AG09319 (cell line): Measurements from ENCODE around the gene KRTAP21-3.

Source experiments
- DNase-seq: peaks from one replicate; pipeline ENCODE4 v3.0.0-alpha.2; 2010; ENCODE audit warnings: low read depth; ENCODE audit errors: extremely low read depth
- TF ChIP-seq, protein P1 (sequence below): IDR thresholded peaks from 2 replicates; pipeline ENCODE4 v1.5.1; 2011; ENCODE audit warnings: low read depth, mild to moderate bottlenecking, inconsistent platforms, low read length, moderate library complexity

The KRTAP21-3 gene

DNA sequence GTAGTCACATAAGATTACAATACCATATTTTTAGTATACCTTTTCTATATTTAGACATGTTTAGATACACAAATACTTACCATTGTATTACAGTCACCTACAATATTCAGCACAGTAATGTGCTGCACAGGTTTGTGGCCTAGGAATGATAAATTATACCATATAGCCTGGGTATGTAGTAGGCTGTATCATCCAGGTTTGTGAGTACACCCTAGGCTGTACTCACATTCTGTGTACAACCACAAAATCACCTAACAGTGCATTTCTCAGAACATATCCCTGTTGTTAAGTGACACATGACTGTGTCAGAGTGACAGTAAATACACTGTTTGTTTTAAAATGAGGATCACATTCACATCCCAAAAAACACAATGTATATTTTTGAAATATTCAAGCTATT lies 11.2 kb downstream of the KRTAP21-3 start:
- TF ChIP-seq, protein P1, sequence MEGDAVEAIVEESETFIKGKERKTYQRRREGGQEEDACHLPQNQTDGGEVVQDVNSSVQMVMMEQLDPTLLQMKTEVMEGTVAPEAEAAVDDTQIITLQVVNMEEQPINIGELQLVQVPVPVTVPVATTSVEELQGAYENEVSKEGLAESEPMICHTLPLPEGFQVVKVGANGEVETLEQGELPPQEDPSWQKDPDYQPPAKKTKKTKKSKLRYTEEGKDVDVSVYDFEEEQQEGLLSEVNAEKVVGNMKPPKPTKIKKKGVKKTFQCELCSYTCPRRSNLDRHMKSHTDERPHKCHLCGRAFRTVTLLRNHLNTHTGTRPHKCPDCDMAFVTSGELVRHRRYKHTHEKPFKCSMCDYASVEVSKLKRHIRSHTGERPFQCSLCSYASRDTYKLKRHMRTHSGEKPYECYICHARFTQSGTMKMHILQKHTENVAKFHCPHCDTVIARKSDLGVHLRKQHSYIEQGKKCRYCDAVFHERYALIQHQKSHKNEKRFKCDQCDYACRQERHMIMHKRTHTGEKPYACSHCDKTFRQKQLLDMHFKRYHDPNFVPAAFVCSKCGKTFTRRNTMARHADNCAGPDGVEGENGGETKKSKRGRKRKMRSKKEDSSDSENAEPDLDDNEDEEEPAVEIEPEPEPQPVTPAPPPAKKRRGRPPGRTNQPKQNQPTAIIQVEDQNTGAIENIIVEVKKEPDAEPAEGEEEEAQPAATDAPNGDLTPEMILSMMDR = no peak
- no peak for DNase-seq

DNA sequence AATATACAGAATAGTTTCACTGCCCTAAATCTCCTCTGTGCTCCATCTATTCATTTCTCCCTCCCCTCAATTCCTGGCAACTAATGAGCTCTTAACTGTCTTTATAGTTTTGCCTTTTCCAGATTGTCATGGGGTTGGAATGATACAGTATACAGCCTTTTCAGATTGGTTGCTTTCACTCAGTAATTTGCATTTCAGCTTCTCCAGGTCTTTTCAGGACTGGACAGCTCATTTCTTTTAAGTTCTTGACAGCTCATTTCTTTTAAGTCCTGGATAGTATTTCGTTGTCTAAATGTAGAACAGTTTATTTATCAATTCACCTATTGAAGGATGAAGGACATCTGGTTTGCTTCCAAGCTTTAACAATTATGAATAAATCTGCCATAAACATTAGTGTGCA lies 22.6 kb downstream of the KRTAP21-3 start:
- TF ChIP-seq, protein P1 = no peak
- DNase-seq = no peak

DNA sequence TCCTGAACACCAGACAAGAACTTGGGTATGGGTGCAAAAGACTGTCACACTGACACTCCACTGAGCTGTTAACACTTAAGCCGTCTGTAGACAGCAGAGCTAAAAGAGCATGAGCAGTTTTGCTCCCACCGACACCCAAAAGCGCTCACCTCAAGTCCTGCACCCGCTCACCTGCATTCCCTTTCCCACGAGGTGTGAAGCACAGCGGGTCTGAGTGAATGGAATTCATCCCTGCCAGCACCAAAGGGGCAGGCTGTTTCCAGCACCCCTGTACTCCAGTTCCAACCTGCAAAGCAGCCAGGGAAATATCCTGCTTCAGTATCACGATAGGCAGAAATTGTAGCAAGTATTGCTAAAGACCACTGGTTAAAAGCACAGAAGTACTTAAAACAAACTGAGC lies 28.8 kb downstream of the KRTAP21-3 start:
- DNase-seq = no peak
- TF ChIP-seq, protein P1 = no peak

DNA sequence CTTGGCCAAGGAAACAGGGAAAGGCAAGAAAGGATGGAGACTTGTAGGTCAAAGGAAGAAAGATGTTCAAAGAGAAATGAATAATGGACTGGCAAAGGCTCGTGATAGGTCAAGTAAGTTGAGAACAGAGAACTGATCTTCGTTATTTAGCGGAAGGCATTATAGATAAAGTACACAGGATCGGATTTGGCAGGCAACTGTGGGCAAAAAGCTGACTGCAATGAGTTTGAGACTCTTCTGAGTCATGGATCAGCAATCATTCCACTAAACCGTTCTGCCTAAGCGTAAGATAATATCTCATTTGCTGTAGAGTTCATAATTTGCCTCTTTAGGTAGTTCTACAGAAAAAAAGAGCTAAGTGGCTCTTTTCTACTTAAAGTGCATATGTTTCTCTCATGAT lies 34.1 kb downstream of the KRTAP21-3 start:
- no peak for DNase-seq
- TF ChIP-seq, protein P1 = no peak

DNA sequence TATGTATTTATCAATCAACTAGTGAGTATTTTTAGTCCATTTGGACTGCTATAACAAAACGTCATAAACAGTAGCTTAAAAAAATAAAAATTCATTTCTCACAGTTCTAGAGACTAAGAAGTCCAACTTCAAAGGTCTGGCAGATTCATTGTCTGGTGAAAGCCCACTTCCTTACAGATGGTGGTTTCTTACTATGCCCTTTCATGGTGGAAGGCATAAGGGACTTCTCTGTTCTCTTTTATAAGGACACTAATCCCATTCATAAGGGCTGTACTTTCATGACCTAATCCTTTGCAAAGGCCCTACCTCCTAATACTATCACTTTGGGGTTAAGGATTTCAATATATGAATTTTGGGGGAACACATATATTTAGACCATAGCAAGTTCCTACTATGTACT lies 38.0 kb downstream of the KRTAP21-3 start:
- TF ChIP-seq, protein P1 = no peak
- DNase-seq = no peak

DNA sequence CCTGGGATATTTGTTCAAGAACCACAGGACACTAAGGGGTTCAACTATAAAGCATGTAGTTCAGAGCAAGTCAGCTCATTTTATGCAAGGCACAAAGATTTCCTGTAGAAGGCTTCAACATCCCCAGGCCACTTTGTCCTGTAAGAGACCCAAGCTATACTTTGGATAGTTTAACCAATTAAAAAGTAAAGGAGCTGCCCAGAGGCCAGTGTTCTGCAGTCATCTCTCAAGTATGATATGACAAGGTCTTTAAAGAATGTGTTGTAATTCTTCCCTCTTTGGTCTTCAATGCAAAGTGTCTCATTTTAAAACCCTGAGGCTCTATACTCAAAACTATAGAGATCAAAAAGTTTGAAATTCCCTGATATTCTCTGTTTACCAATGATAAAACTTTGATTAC lies 41.8 kb downstream of the KRTAP21-3 start:
- TF ChIP-seq, protein P1 = no peak
- DNase-seq = no peak

DNA sequence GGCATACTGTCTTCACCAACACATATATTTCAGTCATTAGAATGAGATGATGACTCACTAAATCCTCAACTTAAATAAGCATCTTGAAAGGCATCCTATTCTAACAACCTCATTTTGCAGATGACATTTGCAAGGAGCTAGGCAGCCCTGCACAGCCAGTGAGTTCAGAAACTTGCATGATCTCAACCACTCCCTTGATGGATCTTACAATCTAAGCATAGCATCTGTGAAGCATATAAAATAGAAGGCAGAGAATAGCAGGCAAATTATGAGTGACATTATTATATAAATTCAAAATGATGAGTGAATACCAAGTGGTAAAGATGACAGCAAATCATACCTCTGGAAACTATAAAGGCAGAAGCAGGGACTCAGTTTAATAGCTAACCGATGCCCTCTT lies 44.3 kb downstream of the KRTAP21-3 start:
- DNase-seq = no peak
- TF ChIP-seq, protein P1 = no peak
